ENCODE results near the gene PXDC1. TPM values are rescaled to one million over a fixed set of nuclear protein-coding genes. Genes with fewer than 3 reads are reported as not detected.
"Not testable (repeated sequence)": the region's sequence is repeated elsewhere in the genome, so short reads cannot be mapped to it uniquely, and the experiment has no call there.

The PXDC1 gene
- total and polyA plus RNA-seq, 12 donors = 3.7 to 46.7 (median 22.5) TPM

GRCh38 chr6:3757241-3757641 is 5.7 kb upstream of the PXDC1 start:
- peaks cover 3 to 4% of the 10 kb centered on the region in 2 donors for H3K4me1 ChIP-seq (replicated peaks in 1 of 2)
- intact Hi-C loops (cut with DNase I) = no loop called here
- WGBS, 4 donors = 92 to 95% (median 95%) methylated on average over 6 to 9 of the region's 9 CpGs
- no peaks in the 10 kb centered on the region for H3K36me3 ChIP-seq (replicated peaks in 1 of 2)
- TF ChIP-seq POLR2A (IDR thresholded peaks at IDR 0.05) (no peak), CTCF (IDR thresholded peaks at IDR 0.05) (no peak)
- H3K4me3 ChIP-seq = no peak overlapping the region
- no peak overlapping the region for H3K27ac ChIP-seq
- peak in 1 of 7 donors; percentile 3 for DNase-seq
- no peaks in the 10 kb centered on the region for H3K9me3 ChIP-seq (replicated peaks in 1 of 3)
- H3K27me3 ChIP-seq = no peaks in the 10 kb centered on the region

GRCh38 chr6:3756546-3756945 is 5.0 kb upstream of the PXDC1 start:
- Histone ChIP-seq H3K36me3 (replicated peaks in 1 of 2) (no peaks in the 10 kb centered on the region), H3K4me1 (replicated peaks in 1 of 2) (peaks cover 4% of the 10 kb centered on the region in 2 donors), H3K9me3 (replicated peaks in 1 of 3) (no peaks in the 10 kb centered on the region), H3K27me3 (no peaks in the 10 kb centered on the region), H3K27ac (no peak overlapping the region), H3K4me3 (no peak overlapping the region)
- WGBS, 4 donors = 76 to 93% (median 85%) methylated on average over 3 of the region's 3 CpGs
- DNase-seq = no peak
- intact Hi-C loops (cut with DNase I) = no loop called here
- TF ChIP-seq POLR2A (IDR thresholded peaks at IDR 0.05) (no peak), CTCF (IDR thresholded peaks at IDR 0.05) (no peak)

- H3K27ac ChIP-seq = no peak overlapping the region
- WGBS, 4 donors = 57 to 70% (median 67%) methylated on average over 11 of the region's 11 CpGs
- H3K36me3 ChIP-seq (replicated peaks in 1 of 2) = no peaks in the 10 kb centered on the region
- no peak for DNase-seq
- intact Hi-C loops (cut with DNase I) = no loop called here
- H3K4me1 ChIP-seq (replicated peaks in 1 of 2) = peaks cover 7 to 10% of the 10 kb centered on the region in 2 donors
- H3K27me3 ChIP-seq = no peaks in the 10 kb centered on the region
- no peak for TF ChIP-seq CTCF (IDR thresholded peaks at IDR 0.05)
- TF ChIP-seq POLR2A (IDR thresholded peaks at IDR 0.05) = no peak
- H3K9me3 ChIP-seq (replicated peaks in 1 of 3) = no peaks in the 10 kb centered on the region
- no peak overlapping the region for H3K4me3 ChIP-seq
These were observed 4.4 kb upstream of the PXDC1 start for GRCh38 chr6:3755637-3756545.

- intact Hi-C loops (cut with DNase I) = no loop called here
- no peak for DNase-seq
- WGBS, 4 donors = 74 to 88% (median 84%) methylated on average over 3 of the region's 3 CpGs
- Histone ChIP-seq H3K4me3 (no peak overlapping the region), H3K27me3 (no peaks in the 10 kb centered on the region), H3K9me3 (replicated peaks in 1 of 3) (no peaks in the 10 kb centered on the region), H3K4me1 (replicated peaks in 1 of 2) (peaks cover 14 to 17% of the 10 kb centered on the region in 2 donors), H3K36me3 (replicated peaks in 1 of 2) (no peaks in the 10 kb centered on the region), H3K27ac (no peak overlapping the region)
- TF ChIP-seq CTCF (IDR thresholded peaks at IDR 0.05) (no peak), POLR2A (IDR thresholded peaks at IDR 0.05) (no peak)
These were observed 3.3 kb upstream of the PXDC1 start for GRCh38 chr6:3754776-3755175.

GRCh38 chr6:3754032-3754725 is 2.7 kb upstream of the PXDC1 start:
- DNase-seq; H3K27ac ChIP-seq; H3K4me3 ChIP-seq; H3K27me3 ChIP-seq; intact Hi-C loops (cut with DNase I); H3K9me3 ChIP-seq (replicated peaks in 1 of 3); H3K36me3 ChIP-seq (replicated peaks in 1 of 2): not testable (repeated sequence)
- H3K4me1 ChIP-seq (replicated peaks in 1 of 2) = peaks cover 19 to 20% of the 10 kb centered on the region in 2 donors
- 92 to 97% (median 94%) methylated on average over 15 of the region's 15 CpGs for WGBS, 4 donors

Measured in adrenal gland (tissue), 12 donors.